Skeletal muscle tissue (tissue), 4 donors: ENCODE data around the gene RASGRF1. TPM values are rescaled to one million over a fixed set of nuclear protein-coding genes. Genes with fewer than 3 reads are reported as not detected.

Source experiments
- H3K27ac ChIP-seq: one replicate; pipeline ENCODE4 v1.7.0; 2013; ENCODE audit warnings: mild to moderate bottlenecking, low read depth, low read length, inconsistent platforms
- H3K27me3 ChIP-seq, 3 donors: one replicate each; pipeline ENCODE4 v1.7.0; 2013; ENCODE audit warnings: low read length in 3 of 3; ENCODE audit not compliant: control insufficient read depth in 3 of 3, insufficient read depth in 3 of 3
- H3K36me3 ChIP-seq, 3 donors: one replicate each; pipeline ENCODE4 v1.7.0; 2013; ENCODE audit warnings: low read length in 3 of 3; ENCODE audit not compliant: control insufficient read depth in 3 of 3, insufficient read depth in 3 of 3
- H3K4me1 ChIP-seq, 3 donors: one replicate each; pipeline ENCODE4 v1.7.0; 2013; ENCODE audit warnings: low read length in 3 of 3, mild to moderate bottlenecking in 3 of 3; ENCODE audit not compliant: control insufficient read depth in 3 of 3, insufficient read depth in 3 of 3
- H3K4me3 ChIP-seq, 3 donors: one replicate each; pipeline ENCODE4 v1.7.0; 2013; ENCODE audit warnings: low read length in 3 of 3
- H3K9ac ChIP-seq, 3 donors: one replicate each; pipeline ENCODE4 v1.7.0; 2013; ENCODE audit warnings: low read length in 3 of 3, mild to moderate bottlenecking in 3 of 3, moderate library complexity in 2 of 3, low read depth in 1 of 3
- H3K9me3 ChIP-seq, 3 donors: one replicate each; pipeline ENCODE4 v1.7.0; 2013; ENCODE audit warnings: low read length in 3 of 3; ENCODE audit not compliant: control insufficient read depth in 3 of 3
- total RNA-seq: library from RNA; depleted of rRNA; stranded (reverse); fragments of >200 nt; gene quantifications from one replicate; pipeline ENCODE4 v1.2.3, GENCODE V29; 2014
- donor health status: Osteomylitis.

The RASGRF1 gene
- total RNA-seq, 1 donor from 2014 or later = not detected

GRCh38 chr15:78915341-78916087 lies 175.1 kb downstream of the RASGRF1 start:
- peaks cover 4 to 19% (median 15%) of the 10 kb centered on the region in 3 donors for H3K4me1 ChIP-seq
- H3K9me3 ChIP-seq = no peaks in the 10 kb centered on the region
- peaks cover 10 to 34% (median 21%) of the 10 kb centered on the region in 3 donors for H3K36me3 ChIP-seq
- H3K27me3 ChIP-seq = no peaks in the 10 kb centered on the region
- no peak overlapping the region for H3K9ac ChIP-seq
- no peak overlapping the region for H3K27ac ChIP-seq
- H3K4me3 ChIP-seq = no peak overlapping the region

GRCh38 chr15:78914027-78914764 lies 176.4 kb downstream of the RASGRF1 start:
- H3K4me1 ChIP-seq = peaks cover 4 to 19% (median 15%) of the 10 kb centered on the region in 3 donors
- H3K9ac ChIP-seq = no peak overlapping the region
- H3K27ac ChIP-seq = no peak overlapping the region
- H3K9me3 ChIP-seq = no peaks in the 10 kb centered on the region
- H3K36me3 ChIP-seq = peaks cover 14 to 34% (median 30%) of the 10 kb centered on the region in 3 donors
- H3K4me3 ChIP-seq = no peak overlapping the region
- H3K27me3 ChIP-seq = no peaks in the 10 kb centered on the region

GRCh38 chr15:78913012-78913411 lies 177.6 kb downstream of the RASGRF1 start:
- Histone ChIP-seq H3K36me3 (peaks cover 17 to 37% (median 36%) of the 10 kb centered on the region in 3 donors), H3K27me3 (no peaks in the 10 kb centered on the region), H3K9me3 (no peaks in the 10 kb centered on the region), H3K4me3 (no peak overlapping the region), H3K9ac (no peak overlapping the region), H3K4me1 (peaks cover 4 to 19% (median 15%) of the 10 kb centered on the region in 3 donors), H3K27ac (no peak overlapping the region)

- Histone ChIP-seq H3K9me3 (no peaks in the 10 kb centered on the region), H3K27me3 (no peaks in the 10 kb centered on the region), H3K36me3 (peaks cover 20 to 39% (median 33%) of the 10 kb centered on the region in 3 donors), H3K4me3 (no peak overlapping the region), H3K9ac (no peak overlapping the region), H3K27ac (no peak overlapping the region), H3K4me1 (peaks cover 4 to 20% (median 17%) of the 10 kb centered on the region in 3 donors)
Measured at GRCh38 chr15:78912316-78912715, 178.3 kb downstream of the RASGRF1 start.

GRCh38 chr15:78910271-78910670 lies 180.3 kb downstream of the RASGRF1 start:
- Histone ChIP-seq H3K4me1 (peaks cover 12 to 22% (median 16%) of the 10 kb centered on the region in 3 donors), H3K9me3 (no peaks in the 10 kb centered on the region), H3K27ac (no peak overlapping the region), H3K4me3 (no peak overlapping the region), H3K9ac (no peak overlapping the region), H3K36me3 (peaks cover 25 to 51% (median 47%) of the 10 kb centered on the region in 3 donors), H3K27me3 (no peaks in the 10 kb centered on the region)

Other genes with a start within 250 kb of the RASGRF1 start
- gene MORF4L1, start 217.9 kb downstream of the RASGRF1 start, total RNA-seq = 382 TPM
- 34.4 TPM for gene CTSH, start 145.7 kb downstream of the RASGRF1 start, total RNA-seq
- gene ANKRD34C, start 191.9 kb upstream of the RASGRF1 start, total RNA-seq = not detected
- 28.2 TPM for gene TMED3, start 220.3 kb upstream of the RASGRF1 start, total RNA-seq